GM12878 (cell line): ENCODE results near the gene HOOK2. TPM values are rescaled to one million over a fixed set of nuclear protein-coding genes. Genes with fewer than 3 reads are reported as not detected.

Experiments
- ATAC-seq: fragments of 200-7000 bp; cut with Tn5 transposase; 3 replicates; pipeline ENCODE4 v1.9.1; 2020; ENCODE audit warnings: mild to moderate bottlenecking, moderate library complexity
- BruUV-seq: library from RNA; stranded (reverse); fragments of 400-500 nt; replicated peaks from 2 replicates; lab custom pipeline; 2021; lab: Mats Ljungman, UMichigan
- CTCF ChIA-PET: fragments of 300-600 bp; sonication (Branson Sonifier 250); formaldehyde crosslinking; extraction: SDS; loops from one replicate; lab custom pipeline; 2021; ENCODE audit warnings: inconsistent platforms; lab: Yijun Ruan, JAX
- POLR2A ChIA-PET: fragments of 350-600 bp; formaldehyde crosslinking; extraction: SDS; loops from one replicate; lab custom pipeline; 2021; ENCODE audit warnings: inconsistent platforms; lab: Charles Lee
- RAD21 ChIA-PET: fragments of 300-600 bp; sonication (Branson Sonifier 250); formaldehyde crosslinking; loops from one replicate; lab custom pipeline; 2023; ENCODE audit warnings: antibody characterized with exemption; ENCODE audit not compliant: unreplicated experiment; lab: Charles Lee
- SMC1A ChIA-PET: fragments of 300-600 bp; sonication (Branson Sonifier 250); formaldehyde crosslinking; loops from one replicate; lab custom pipeline; 2023; ENCODE audit not compliant: unreplicated experiment, uncharacterized antibody; lab: Charles Lee
- DNase-seq: peaks from one replicate; pipeline ENCODE4 v3.0.0-alpha.2; 2011; ENCODE audit warnings: low read depth, low spot score
- FAIRE-seq: peaks from 3 replicates; lab custom pipeline; 2011; peaks lifted over from hg19 to GRCh38; lab: Jason Lieb, UNC
- H2AFZ ChIP-seq: 2 replicates; pipeline ENCODE4 v1.6.0; 2011; ENCODE audit warnings: low read depth, low read length, control low read depth; ENCODE audit not compliant: control insufficient read depth
- H3K27ac ChIP-seq: 2 replicates; pipeline ENCODE4 v1.5.1; 2011; ENCODE audit warnings: control low read depth; ENCODE audit not compliant: control insufficient read depth, insufficient read depth
- H3K27me3 ChIP-seq, 2 experiments: replicated peaks in 1 of 2; 2 replicates each; pipeline versions ENCODE4 v1.6.0 to v1.6.1; 2011; ENCODE audit warnings: low read length in 1 of 2; ENCODE audit not compliant: control insufficient read depth in 2 of 2, insufficient read depth in 2 of 2
- H3K36me3 ChIP-seq, 2 experiments: 2 replicates each; pipeline ENCODE4 v1.5.1; 2011; ENCODE audit warnings: low read length in 1 of 2; ENCODE audit not compliant: control insufficient read depth in 2 of 2, insufficient read depth in 2 of 2
- H3K4me1 ChIP-seq: 2 replicates; pipeline ENCODE4 v1.6.1; 2011; ENCODE audit warnings: mild to moderate bottlenecking, low read length, moderate library complexity, mixed read lengths; ENCODE audit not compliant: control insufficient read depth, insufficient read depth
- H3K4me2 ChIP-seq: 2 replicates; pipeline ENCODE4 v1.6.0; 2011; ENCODE audit warnings: control low read depth; ENCODE audit not compliant: control insufficient read depth, insufficient read depth
- H3K4me3 ChIP-seq: fragments of 200-600 bp; sonication (generic); 2 replicates; pipeline ENCODE4 v1.5.1; 2016
- H3K79me2 ChIP-seq: 2 replicates; pipeline ENCODE4 v1.6.0; 2011; ENCODE audit warnings: low read length; ENCODE audit not compliant: control insufficient read depth, insufficient read depth
- H3K9ac ChIP-seq: 2 replicates; pipeline ENCODE4 v1.8.0; 2011; ENCODE audit warnings: low read length, control low read depth, mixed read lengths; ENCODE audit not compliant: control insufficient read depth, insufficient read depth
- H3K9me3 ChIP-seq: replicated peaks from 3 replicates; pipeline ENCODE4 v1.5.1; 2011; ENCODE audit warnings: mild to moderate bottlenecking, low read length; ENCODE audit not compliant: control insufficient read depth, insufficient read depth
- H4K20me1 ChIP-seq: 2 replicates; pipeline ENCODE4 v1.6.0; 2011; ENCODE audit not compliant: control insufficient read depth, insufficient read depth
- CBX5 ChIP-seq: sonication (generic); IDR thresholded peaks from 2 replicates; pipeline ENCODE4 v1.6.1; 2016; ENCODE audit warnings: low read depth, moderate library complexity, mild to moderate bottlenecking, inconsistent platforms
- CHD2 ChIP-seq: IDR thresholded peaks from 2 replicates; pipeline ENCODE4 v1.6.1; 2011; ENCODE audit warnings: low read depth, low read length, improper control_type of control experiment, borderline replicate concordance
- EED ChIP-seq: sonication (generic); IDR thresholded peaks from 2 replicates; pipeline ENCODE4 v1.6.1; 2016; ENCODE audit warnings: antibody characterized with exemption, low read depth
- EZH2 ChIP-seq: IDR thresholded peaks from 2 replicates; pipeline ENCODE4 v1.6.1; 2012; ENCODE audit warnings: low read depth, mild to moderate bottlenecking, control low read depth, inconsistent platforms, low read length, borderline replicate concordance; ENCODE audit not compliant: control insufficient read depth
- HDGF ChIP-seq: fragments of 450-650 bp; IDR thresholded peaks from 2 replicates; pipeline ENCODE4 v1.6.1; 2016; ENCODE audit warnings: antibody characterized with exemption
- JUNB ChIP-seq: IDR thresholded peaks from 2 replicates; pipeline ENCODE4 v1.6.1; 2016; ENCODE audit warnings: antibody characterized with exemption, mild to moderate bottlenecking
- JUND ChIP-seq: IDR thresholded peaks from 2 replicates; pipeline ENCODE4 v1.6.1; 2012; ENCODE audit warnings: low read depth, mild to moderate bottlenecking, low read length, improper control_type of control experiment, moderate library complexity
- MTA2 ChIP-seq: fragments of 450-650 bp; IDR thresholded peaks from 2 replicates; pipeline ENCODE4 v1.6.1; 2016; ENCODE audit warnings: low read depth, mild to moderate bottlenecking, moderate library complexity
- MTA3 ChIP-seq: IDR thresholded peaks from 2 replicates; pipeline ENCODE4 v1.6.1; 2012; ENCODE audit warnings: low read length, inconsistent platforms, borderline replicate concordance
- NFXL1 ChIP-seq: fragments of 450-650 bp; IDR thresholded peaks from 2 replicates; pipeline ENCODE4 v1.6.1; 2017; ENCODE audit warnings: antibody characterized with exemption, mild to moderate bottlenecking, borderline replicate concordance
- PAX8 ChIP-seq: fragments of 450-650 bp; IDR thresholded peaks from 2 replicates; pipeline ENCODE4 v1.6.1; 2017; ENCODE audit warnings: mild to moderate bottlenecking, moderate library complexity
- SPI1 ChIP-seq: IDR thresholded peaks from 2 replicates; pipeline ENCODE4 v1.6.1; 2011; ENCODE audit warnings: low read depth, mild to moderate bottlenecking, low read length, moderate library complexity, borderline replicate concordance; ENCODE audit not compliant: insufficient read depth
- TCF12 ChIP-seq: IDR thresholded peaks from 2 replicates; pipeline ENCODE4 v1.6.1; 2011; ENCODE audit warnings: low read depth, mild to moderate bottlenecking, low read length
- WGBS: methylation state at CpG from one replicate; pipeline ENCODE4 v1.1.6; 2016; ENCODE audit warnings: low lambda C conversion rate; ENCODE audit not compliant: insufficient replicate concordance, insufficient coverage; ENCODE audit errors: missing lambda C conversion rate; 5-methylcytosine and 5-hydroxymethylcytosine counted together
- in situ Hi-C: fragments of 300-500 bp; cut with MboI; formaldehyde crosslinking; loops from 9 replicates; pipeline ENCODE4 v1.14.3; 2018; ENCODE audit warnings: mixed read lengths
- intact Hi-C: fragments of 100-400 bp; cut with micrococcal nuclease; formaldehyde crosslinking; loops from one replicate; pipeline ENCODE4 v1.14.2; 2022; ENCODE audit not compliant: unreplicated experiment
- polyA plus RNA-seq, 11 experiments: library from polyadenylated mRNA; depleted of rRNA in 4 of 11; unstranded in 6 of 11; stranded (reverse) in 5 of 11; fragments of >200 nt; fragmentation: Nextera tagmentation in 4 of 11; fragmentation: Illumina TruSeq in 1 of 11; extraction: Ambion mirVana in 4 of 11; extraction: Trizol in 1 of 11; gene quantifications; 1 replicate in 1 of 11; 2 replicates in 10 of 11; pipeline versions ENCODE4 v1.2.1 to v1.2.3, GENCODE V29; 2011 to 2016; ENCODE audit warnings: inconsistent platforms in 2 of 11, missing spikeins in 2 of 11, low read depth in 1 of 11
- total RNA-seq, 4 experiments: library from RNA; depleted of rRNA in 3 of 4; stranded (reverse); fragments of >200 nt in 3 of 4; fragmentation: Illumina TruSeq in 1 of 4; extraction: Trizol in 1 of 4; gene quantifications; 2 replicates each; pipeline versions ENCODE4 v1.2.1 to v1.2.3, GENCODE V29; 2013 to 2021
- TF ChIP-seq, protein P1 (sequence below): fragments of 450-650 bp; IDR thresholded peaks from 2 replicates; pipeline ENCODE4 v1.6.1; 2016; ENCODE audit warnings: mild to moderate bottlenecking
- TF ChIP-seq, protein P2 (sequence below): fragments of 450-650 bp; IDR thresholded peaks from 2 replicates; pipeline ENCODE4 v1.6.1; 2018; ENCODE audit warnings: borderline replicate concordance, mild to moderate bottlenecking; ENCODE audit not compliant: partially characterized antibody

HOOK2 gene
- total and polyA plus RNA-seq, 10 of the 15 experiments (the other 5 are each of a cell fraction or from before 2014, with no cell fraction given), result 1.5 to 9.6 (median 6.2) TPM

GRCh38 chr19:12784871-12785430 is 9.6 kb upstream of the HOOK2 start (continued):
- TF ChIP-seq JUND (no peak), JUNB (no peak), SPI1 (no peak), HDGF (peak; percentile 98), TCF12 (no peak), EED (no peak)
- TF ChIP-seq, protein P1, sequence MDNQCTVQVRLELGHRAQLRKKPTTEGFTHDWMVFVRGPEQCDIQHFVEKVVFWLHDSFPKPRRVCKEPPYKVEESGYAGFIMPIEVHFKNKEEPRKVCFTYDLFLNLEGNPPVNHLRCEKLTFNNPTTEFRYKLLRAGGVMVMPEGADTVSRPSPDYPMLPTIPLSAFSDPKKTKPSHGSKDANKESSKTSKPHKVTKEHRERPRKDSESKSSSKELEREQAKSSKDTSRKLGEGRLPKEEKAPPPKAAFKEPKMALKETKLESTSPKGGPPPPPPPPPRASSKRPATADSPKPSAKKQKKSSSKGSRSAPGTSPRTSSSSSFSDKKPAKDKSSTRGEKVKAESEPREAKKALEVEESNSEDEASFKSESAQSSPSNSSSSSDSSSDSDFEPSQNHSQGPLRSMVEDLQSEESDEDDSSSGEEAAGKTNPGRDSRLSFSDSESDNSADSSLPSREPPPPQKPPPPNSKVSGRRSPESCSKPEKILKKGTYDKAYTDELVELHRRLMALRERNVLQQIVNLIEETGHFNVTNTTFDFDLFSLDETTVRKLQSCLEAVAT, result peak; percentile 98

GRCh38 chr19:12784394-12784870 is 9.1 kb upstream of the HOOK2 start:
- ChIA-PET SMC1A (no interaction called here), CTCF (no interaction called here), POLR2A (no interaction called here), RAD21 (interaction anchor here (2.7 kb wide), 1 partner anchor 12 kb away, joined by 23 read pairs; no protein-coding TSS in a partner anchor)
- H3K36me3 ChIP-seq, result no peaks in the 10 kb centered on the region
- H3K27me3 ChIP-seq, result no peaks in the 10 kb centered on the region
- BruUV-seq, result no TSS peak
- H3K4me3 ChIP-seq, result no peak overlapping the region
- H3K9ac ChIP-seq, result 0 out of 2 replicates have a peak overlapping the region, but pooled peaks have one; percentile 21
- in situ Hi-C loops, result no loop called here
- FAIRE-seq (no peak), ATAC-seq (no peak), DNase-seq (no peak)
- no peak overlapping the region; the same call in 1 of the 2 replicates for H2AFZ ChIP-seq
- no peaks in the 10 kb centered on the region for H3K9me3 ChIP-seq
- 14% methylated on average over 10 of the region's 10 CpGs for WGBS
- intact Hi-C loops, result loop anchor here (5.0 to 10.0 kb wide), 2 partner anchors 172 to 1690 kb away; partner anchors contain the start of genes ZNF490 and ZNF791
- peak overlapping the region; percentile 77 for H3K4me2 ChIP-seq
- H4K20me1 ChIP-seq, result no peaks in the 10 kb centered on the region
- H3K27ac ChIP-seq, result peak overlapping the region; percentile 97
- peaks cover 15% of the 10 kb centered on the region for H3K79me2 ChIP-seq
- peaks cover 73% of the 10 kb centered on the region for H3K4me1 ChIP-seq
- TF ChIP-seq MTA3 (no peak), MTA2 (no peak), SPI1 (no peak), NFXL1 (no peak), CHD2 (0 out of 2 replicates have a peak, but pooled peaks have one; percentile 4), EZH2 (no peak), CBX5 (no peak), PAX8 (no peak), TCF12 (no peak), EED (no peak)
- TF ChIP-seq, protein P2, sequence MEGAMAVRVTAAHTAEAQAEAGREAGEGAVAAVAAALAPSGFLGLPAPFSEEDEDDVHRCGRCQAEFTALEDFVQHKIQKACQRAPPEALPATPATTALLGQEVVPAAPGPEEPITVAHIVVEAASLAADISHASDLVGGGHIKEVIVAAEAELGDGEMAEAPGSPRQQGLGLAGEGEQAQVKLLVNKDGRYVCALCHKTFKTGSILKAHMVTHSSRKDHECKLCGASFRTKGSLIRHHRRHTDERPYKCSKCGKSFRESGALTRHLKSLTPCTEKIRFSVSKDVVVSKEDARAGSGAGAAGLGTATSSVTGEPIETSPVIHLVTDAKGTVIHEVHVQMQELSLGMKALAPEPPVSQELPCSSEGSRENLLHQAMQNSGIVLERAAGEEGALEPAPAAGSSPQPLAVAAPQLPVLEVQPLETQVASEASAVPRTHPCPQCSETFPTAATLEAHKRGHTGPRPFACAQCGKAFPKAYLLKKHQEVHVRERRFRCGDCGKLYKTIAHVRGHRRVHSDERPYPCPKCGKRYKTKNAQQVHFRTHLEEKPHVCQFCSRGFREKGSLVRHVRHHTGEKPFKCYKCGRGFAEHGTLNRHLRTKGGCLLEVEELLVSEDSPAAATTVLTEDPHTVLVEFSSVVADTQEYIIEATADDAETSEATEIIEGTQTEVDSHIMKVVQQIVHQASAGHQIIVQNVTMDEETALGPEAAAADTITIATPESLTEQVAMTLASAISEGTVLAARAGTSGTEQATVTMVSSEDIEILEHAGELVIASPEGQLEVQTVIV, result no peak
